CD14-positive monocyte (primary cell): ENCODE data around the gene FBXO34. TPM values are rescaled to one million over a fixed set of nuclear protein-coding genes. Genes with fewer than 3 reads are reported as not detected.

ENCODE experiments used
- DNase-seq, 3 donors: peaks; one replicate each; pipeline ENCODE4 v3.0.0-alpha.2; 2011 to 2022
- H2AFZ ChIP-seq: 2 replicates; pipeline ENCODE4 v1.6.0; 2012; ENCODE audit warnings: mild to moderate bottlenecking, low read depth, low read length, inconsistent platforms; ENCODE audit not compliant: insufficient read depth, poor library complexity, severe bottlenecking
- H3K27ac ChIP-seq, 2 donors: 1 replicate in 1 of 2; 2 replicates in 1 of 2; pipeline ENCODE4 v1.5.1; 2012 to 2013; ENCODE audit warnings: low read length in 2 of 2, control low read depth in 1 of 2, inconsistent platforms in 1 of 2, low read depth in 1 of 2, mild to moderate bottlenecking in 1 of 2
- H3K27me3 ChIP-seq, 2 donors: one replicate each; pipeline versions ENCODE4 v1.6.0 to v1.6.1; 2011 to 2013; ENCODE audit warnings: low read length in 2 of 2; ENCODE audit not compliant: control insufficient read depth in 2 of 2, insufficient read depth in 2 of 2
- H3K36me3 ChIP-seq, 2 donors: replicated peaks in 1 of 2; 1 replicate in 1 of 2; 2 replicates in 1 of 2; pipeline versions ENCODE4 v1.5.1 to v1.6.1; 2012 to 2013; ENCODE audit warnings: low read length in 2 of 2, control low read depth in 1 of 2, inconsistent platforms in 1 of 2, mild to moderate bottlenecking in 1 of 2; ENCODE audit not compliant: insufficient read depth in 2 of 2, control insufficient read depth in 1 of 2
- H3K4me1 ChIP-seq, 2 donors: 1 replicate in 1 of 2; 2 replicates in 1 of 2; pipeline versions ENCODE4 v1.5.1 to v1.6.1; 2012 to 2013; ENCODE audit warnings: low read length in 2 of 2, control low read depth in 1 of 2, inconsistent platforms in 1 of 2, mild to moderate bottlenecking in 1 of 2, moderate library complexity in 1 of 2; ENCODE audit not compliant: insufficient read depth in 2 of 2, control insufficient read depth in 1 of 2
- H3K4me2 ChIP-seq: replicated peaks from 2 replicates; pipeline ENCODE3; 2012; ENCODE audit warnings: low read length, moderate library complexity, mild to moderate bottlenecking; ENCODE audit not compliant: poor library complexity, severe bottlenecking; ENCODE audit errors: extremely low read depth
- H3K4me3 ChIP-seq, 3 experiments: fragments of 200-600 bp in 1 of 3; sonication (generic) in 1 of 3; replicated peaks in 1 of 3; 1 replicate in 2 of 3; 2 replicates in 1 of 3; pipeline ENCODE4 v1.5.1; 2011 to 2013; ENCODE audit warnings: low read length in 3 of 3, mild to moderate bottlenecking in 3 of 3, control low read depth in 2 of 3, low read depth in 2 of 3, inconsistent platforms in 1 of 3, moderate library complexity in 1 of 3
- H3K79me2 ChIP-seq: 2 replicates; pipeline ENCODE4 v1.6.0; 2012; ENCODE audit warnings: mild to moderate bottlenecking, control low read depth, inconsistent platforms, low read length, moderate library complexity; ENCODE audit not compliant: insufficient read depth
- H3K9ac ChIP-seq: 2 replicates; pipeline ENCODE4 v1.6.0; 2017; ENCODE audit warnings: low read length, mild to moderate bottlenecking; ENCODE audit not compliant: insufficient read depth, poor library complexity, severe bottlenecking
- H3K9me3 ChIP-seq, 2 donors: replicated peaks in 1 of 2; 1 replicate in 1 of 2; 2 replicates in 1 of 2; pipeline versions ENCODE4 v1.5.1 to v1.6.1; 2012 to 2013; ENCODE audit warnings: low read length in 2 of 2, control low read depth in 1 of 2; ENCODE audit not compliant: control insufficient read depth in 1 of 2, insufficient read depth in 1 of 2
- H4K20me1 ChIP-seq: 2 replicates; pipeline ENCODE4 v1.6.0; 2012; ENCODE audit warnings: mild to moderate bottlenecking, low read length, control low read depth, moderate library complexity; ENCODE audit not compliant: insufficient read depth
- H3K27ac Mint-ChIP-seq, 7 donors: one replicate each; pipeline ENCODE4 v1.8.0; 2020; ENCODE audit warnings: mild to moderate bottlenecking in 7 of 7, mixed read lengths in 7 of 7, moderate library complexity in 6 of 7, inconsistent platforms in 2 of 7
- H3K27me3 Mint-ChIP-seq, 3 donors: one replicate each; pipeline ENCODE4 v1.8.0; 2021 to 2022; ENCODE audit warnings: low read depth in 3 of 3, mild to moderate bottlenecking in 3 of 3, mixed read lengths in 3 of 3, moderate library complexity in 3 of 3, inconsistent platforms in 1 of 3
- H3K36me3 Mint-ChIP-seq, 2 donors: one replicate each; pipeline ENCODE4 v1.8.0; 2020; ENCODE audit warnings: mixed read lengths in 2 of 2, inconsistent platforms in 1 of 2, mild to moderate bottlenecking in 1 of 2
- H3K4me1 Mint-ChIP-seq: one replicate; pipeline ENCODE4 v1.8.0; 2020; ENCODE audit warnings: mild to moderate bottlenecking, mixed read lengths
- H3K4me3 Mint-ChIP-seq, 2 donors: one replicate each; pipeline ENCODE4 v1.8.0; 2020; ENCODE audit warnings: mild to moderate bottlenecking in 2 of 2, mixed read lengths in 2 of 2, moderate library complexity in 1 of 2
- H3K9me3 Mint-ChIP-seq, 7 donors: one replicate each; pipeline ENCODE4 v1.8.0; 2020 to 2022; ENCODE audit warnings: mixed read lengths in 7 of 7, mild to moderate bottlenecking in 6 of 7, moderate library complexity in 6 of 7, inconsistent platforms in 2 of 7
- CTCF ChIP-seq: fragments of 200-600 bp; IDR thresholded peaks from one replicate; pipeline ENCODE4 v1.8.0; 2022; ENCODE audit warnings: antibody characterized with exemption, mild to moderate bottlenecking
- WGBS: methylation state at CpG from one replicate; pipeline ENCODE4 v1.1.5; 2013; ENCODE audit warnings: missing lambda C conversion rate; ENCODE audit not compliant: insufficient coverage; 5-methylcytosine and 5-hydroxymethylcytosine counted together
- intact Hi-C, 2 donors: fragments of 100-400 bp; cut with micrococcal nuclease; formaldehyde crosslinking; loops; one replicate each; pipeline versions ENCODE4 v1.15.0 to v1.15.1; 2023
- polyA plus RNA-seq, 3 donors: library from polyadenylated mRNA; depleted of rRNA in 1 of 3; unstranded in 2 of 3; stranded (reverse) in 1 of 3; fragments of 300-500 nt in 2 of 3; fragments of >200 nt in 1 of 3; fragmentation: Illumina TruSeq in 2 of 3; gene quantifications; 1 replicate in 2 of 3; 2 replicates in 1 of 3; pipeline ENCODE4 v1.2.3, GENCODE V29; 2012 to 2021

FBXO34 gene
- polyA plus RNA-seq, 3 donors: 10.3 to 18.1 (median 17.3) TPM

DNA sequence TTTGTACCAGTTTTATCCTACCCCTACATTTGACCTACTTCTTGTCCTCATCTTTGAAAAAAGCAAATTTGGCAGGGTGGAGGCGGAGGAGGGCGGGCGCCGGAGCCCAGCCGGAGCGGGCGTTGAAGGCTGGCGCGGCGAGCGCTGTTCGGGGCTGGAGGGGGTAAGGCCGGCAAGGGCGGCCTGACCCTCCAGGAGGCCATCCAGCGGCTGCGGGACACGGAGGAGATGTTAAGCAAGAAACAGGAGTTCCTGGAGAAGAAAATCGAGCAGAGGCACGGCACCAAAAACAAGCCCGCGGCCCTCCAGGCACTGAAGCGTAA lies 27.2 kb downstream of the FBXO34 start:
- H3K4me3 Mint-ChIP-seq: no peak overlapping the region

GRCh38 chr14:55301437-55302121 lies 30.4 kb downstream of the FBXO34 start:
- Histone ChIP-seq H3K4me2 (no peak overlapping the region), H3K9me3 (peaks cover 0 to 5% of the 10 kb centered on the region in 2 donors), H3K27me3 (no peaks in the 10 kb centered on the region), H2AFZ (no peak overlapping the region), H4K20me1 (peaks cover 11% of the 10 kb centered on the region), H3K27ac (peak overlapping the region in 1 of 2 donors; percentile 92), H3K79me2 (peaks cover 78% of the 10 kb centered on the region), H3K9ac (no peak overlapping the region), H3K4me1 (peaks cover 35 to 43% of the 10 kb centered on the region in 2 donors), H3K36me3 (peaks cover 0 to 10% of the 10 kb centered on the region in 2 donors), H3K4me3 (no peak overlapping the region)
- H3K27ac Mint-ChIP-seq: peak overlapping the region; percentile 70 to 98 (median 97)
- H3K36me3 Mint-ChIP-seq: peaks cover 18 to 19% of the 10 kb centered on the region in 2 donors
- H3K27me3 Mint-ChIP-seq: peaks cover 0 to 1% (median 0%) of the 10 kb centered on the region in 3 donors
- DNase-seq: peak in 2 of 3 donors; percentile 21 to 40
- no peak overlapping the region for H3K4me3 Mint-ChIP-seq
- WGBS: no CpG with 5 or more reads among the region's 1 CpG
- peaks cover 0 to 12% (median 5%) of the 10 kb centered on the region in 7 donors for H3K9me3 Mint-ChIP-seq
- no peak for TF ChIP-seq CTCF
- peaks cover 65% of the 10 kb centered on the region for H3K4me1 Mint-ChIP-seq
- intact Hi-C loops: no loop called here

More for the DNA sequence above, 27.2 kb downstream of the FBXO34 start:
- Histone ChIP-seq H3K4me3 (no peak overlapping the region), H2AFZ (no peak overlapping the region), H3K79me2 (peaks cover 75% of the 10 kb centered on the region), H4K20me1 (peaks cover 25% of the 10 kb centered on the region), H3K4me2 (no peak overlapping the region), H3K27me3 (no peaks in the 10 kb centered on the region), H3K9ac (no peak overlapping the region), H3K36me3 (peaks cover 0 to 10% of the 10 kb centered on the region in 2 donors), H3K9me3 (peaks cover 0 to 5% of the 10 kb centered on the region in 2 donors), H3K4me1 (peaks cover 16 to 22% of the 10 kb centered on the region in 2 donors), H3K27ac (no peak overlapping the region)
- no peak for DNase-seq
- no peak for TF ChIP-seq CTCF
- WGBS: 99% methylated on average over 22 of the region's 22 CpGs
- Mint-ChIP-seq H3K4me1 (peaks cover 37% of the 10 kb centered on the region), H3K9me3 (peaks cover 0 to 12% (median 5%) of the 10 kb centered on the region in 7 donors), H3K27ac (peak overlapping the region in 4 of 7 donors; percentile 21 to 71 (median 34)), H3K36me3 (peaks cover 24 to 27% of the 10 kb centered on the region in 2 donors), H3K27me3 (no peaks in the 10 kb centered on the region)
- intact Hi-C loops: no loop called here
